HG02759 (cell line): ENCODE data around the gene FHL5.
A peak's percentile ranks its signal among the peaks of the same experiment; 100 is the strongest.
"Not testable (repeated sequence)": the region's sequence is repeated elsewhere in the genome, so short reads cannot be mapped to it uniquely, and the experiment has no call there.

ENCODE experiments used
- ATAC-seq: cut with Tn5 transposase; IDR thresholded peaks from one replicate; pipeline ENCODE4 v1.9.1; 2021; ENCODE audit warnings: mild to moderate bottlenecking, moderate library complexity; ENCODE audit not compliant: unreplicated experiment

FHL5 gene, protein sequence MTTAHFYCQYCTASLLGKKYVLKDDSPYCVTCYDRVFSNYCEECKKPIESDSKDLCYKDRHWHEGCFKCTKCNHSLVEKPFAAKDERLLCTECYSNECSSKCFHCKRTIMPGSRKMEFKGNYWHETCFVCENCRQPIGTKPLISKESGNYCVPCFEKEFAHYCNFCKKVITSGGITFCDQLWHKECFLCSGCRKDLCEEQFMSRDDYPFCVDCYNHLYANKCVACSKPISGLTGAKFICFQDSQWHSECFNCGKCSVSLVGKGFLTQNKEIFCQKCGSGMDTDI

GRCh38 chr6:96562886-96563285 lies at the start of gene FHL5:
Gene FHL5, plus strand, starts transcription at chr6:96563128. Its CDS starts 40,486 bp downstream, at chr6:96603614.
- ATAC-seq, result no peak

GRCh38 chr6:96520171-96521115 lies 42.5 kb upstream of the FHL5 start:
- ATAC-seq, result no peak

GRCh38 chr6:96521306-96521643 lies 41.7 kb upstream of the FHL5 start:
- ATAC-seq, result no peak

DNA sequence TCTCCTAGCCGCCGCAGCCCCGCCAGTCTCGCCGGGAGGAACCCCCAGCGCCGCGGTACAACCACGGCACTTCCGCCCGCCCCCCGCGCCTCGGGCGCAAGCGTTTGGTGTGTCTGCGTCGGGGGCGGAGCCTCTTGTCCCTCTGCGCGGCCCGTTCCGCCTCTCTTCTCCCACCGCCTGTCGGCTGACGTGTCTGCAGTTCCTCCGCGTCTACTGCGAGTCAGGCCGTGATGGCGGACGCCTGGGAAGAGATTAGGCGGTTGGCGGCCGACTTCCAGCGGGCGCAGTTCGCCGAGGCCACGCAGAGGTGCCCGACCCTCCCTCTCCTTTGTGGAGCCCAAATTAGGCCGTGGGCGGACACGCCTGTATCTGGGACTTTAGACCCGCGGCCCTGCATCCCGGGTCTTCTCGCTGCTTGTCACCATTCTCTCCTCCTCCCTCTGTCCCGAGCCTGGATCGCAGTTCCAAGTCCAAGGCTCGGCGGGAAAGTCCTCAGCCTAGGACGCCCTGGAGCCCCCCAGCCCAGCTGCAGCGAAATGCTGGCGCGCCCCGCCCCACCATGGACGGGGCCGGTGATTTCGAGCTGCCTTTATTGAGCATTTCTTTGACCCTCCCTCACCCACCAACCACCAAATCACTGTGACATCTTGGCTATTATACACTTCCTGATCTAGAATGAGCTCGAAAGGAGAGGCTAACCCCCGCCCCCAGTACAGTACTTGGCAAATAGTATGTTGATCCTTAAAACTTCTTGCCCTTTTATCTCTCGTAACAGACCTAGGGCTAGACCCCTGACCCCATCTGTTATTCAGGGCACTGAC lies 41.1 kb upstream of the FHL5 start, which contains the start of gene UFL1:
TSS of gene UFL1 (plus strand) at position 163 of the 821 bp plus-strand sequence. CDS start at position 231, 68 bp downstream.
- ATAC-seq, result peak; percentile 96

- ATAC-seq, result peak; percentile 27
Observed at GRCh38 chr6:96522465-96523009, 40.4 kb upstream of the FHL5 start.

GRCh38 chr6:96528193-96528592 lies 34.7 kb upstream of the FHL5 start:
- no peak for ATAC-seq

- no peak for ATAC-seq
Observed at GRCh38 chr6:96532399-96532798, 30.5 kb upstream of the FHL5 start.

DNA sequence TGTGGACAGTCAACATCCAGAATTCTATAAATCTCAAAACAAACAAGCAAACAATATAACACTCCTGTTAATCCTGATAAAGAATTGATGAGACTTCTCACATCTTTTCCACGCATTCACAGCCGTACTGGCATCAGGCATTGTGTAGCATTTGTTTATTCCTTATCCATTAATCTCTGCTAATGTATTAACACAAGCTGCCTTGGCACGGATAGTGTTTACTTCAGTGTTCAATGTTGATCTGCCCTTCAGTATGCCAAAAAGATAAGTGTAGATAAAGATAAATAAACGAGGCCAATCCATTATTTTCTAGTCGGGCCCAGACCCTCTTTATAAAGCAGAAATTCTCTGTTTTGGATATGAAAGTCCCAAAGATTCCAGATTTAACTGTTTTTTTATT lies 25.2 kb upstream of the FHL5 start:
- ATAC-seq, result no peak

DNA sequence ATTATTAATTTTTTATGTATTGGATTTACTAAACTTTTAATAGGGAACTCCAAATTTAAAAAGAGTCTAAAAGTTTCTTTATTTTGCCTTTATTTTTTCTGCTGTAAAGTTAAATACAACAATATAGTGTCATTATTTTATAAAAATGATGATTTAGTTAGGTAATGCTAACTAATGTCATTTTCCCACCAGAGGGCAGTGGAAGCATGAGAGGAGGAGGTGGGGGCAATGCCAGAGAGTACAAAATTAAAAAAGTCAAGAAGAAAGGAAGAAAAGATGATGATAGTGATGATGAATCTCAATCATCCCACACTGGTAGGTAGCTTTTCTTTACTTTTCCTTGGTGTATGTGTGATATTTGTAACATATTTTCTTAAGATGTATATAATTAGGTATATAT lies 20.2 kb upstream of the FHL5 start:
- peak; percentile 65 for ATAC-seq

DNA sequence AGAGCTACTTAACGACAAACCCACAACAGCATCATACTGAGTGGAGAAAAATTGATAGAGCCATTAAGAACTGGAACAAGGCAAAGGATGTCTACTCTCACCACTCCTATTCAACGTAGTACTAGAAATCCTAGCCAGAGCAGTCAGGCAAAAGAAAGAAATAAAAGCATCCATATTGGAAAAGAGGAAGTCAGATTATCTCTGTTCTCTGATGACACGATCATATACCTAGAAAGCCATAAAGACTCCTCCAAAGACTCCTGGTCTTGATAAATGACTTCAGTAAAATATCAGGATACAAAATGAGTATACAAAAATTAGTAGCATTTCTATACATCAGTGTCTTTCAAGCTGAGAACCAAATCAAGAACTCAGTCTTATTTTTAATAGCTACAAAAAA lies 17.0 kb upstream of the FHL5 start:
- no peak for ATAC-seq

DNA sequence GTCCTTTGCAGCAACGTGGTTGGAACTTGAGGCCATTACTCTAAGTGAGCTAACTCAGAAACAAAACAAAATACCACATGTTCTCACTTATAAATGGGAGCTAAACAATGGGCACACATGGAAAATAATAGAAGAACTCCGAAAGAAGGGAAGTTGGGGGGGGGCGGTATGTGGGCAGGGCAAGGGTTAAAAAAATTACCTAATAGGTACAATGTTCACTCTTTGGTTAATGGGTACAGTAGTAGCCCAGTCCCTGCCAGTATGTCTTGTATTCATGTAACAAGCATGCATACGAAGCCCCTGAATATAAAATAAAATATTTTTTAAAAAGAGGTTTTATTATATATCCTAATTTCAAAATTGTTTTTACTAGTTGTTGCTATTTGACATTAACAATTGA lies 15.3 kb upstream of the FHL5 start:
- no peak for ATAC-seq

GRCh38 chr6:96554558-96554957 lies 8.4 kb upstream of the FHL5 start:
- no peak for ATAC-seq

DNA sequence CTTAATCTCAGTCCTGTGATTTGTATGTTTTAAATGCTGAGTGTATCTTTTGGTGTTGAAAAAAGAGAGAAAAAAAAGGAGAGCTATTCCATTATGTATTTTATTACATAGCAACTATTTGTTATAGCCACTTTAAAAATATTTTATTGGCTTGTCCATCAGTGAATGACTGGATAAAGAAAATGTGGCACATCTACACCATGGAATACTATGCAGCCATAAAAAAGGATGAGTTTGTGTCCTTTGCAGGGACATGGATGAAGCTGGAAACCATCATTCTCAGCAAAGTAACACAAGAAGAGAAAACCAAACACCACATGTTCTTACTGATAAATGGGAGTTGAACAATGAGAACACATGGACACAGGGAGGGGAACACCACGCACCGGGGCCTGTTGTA lies 3.2 kb upstream of the FHL5 start:
- ATAC-seq, result not testable (repeated sequence)

GRCh38 chr6:96563853-96564252 lies 925 bp downstream of the FHL5 start:
- ATAC-seq, result no peak

DNA sequence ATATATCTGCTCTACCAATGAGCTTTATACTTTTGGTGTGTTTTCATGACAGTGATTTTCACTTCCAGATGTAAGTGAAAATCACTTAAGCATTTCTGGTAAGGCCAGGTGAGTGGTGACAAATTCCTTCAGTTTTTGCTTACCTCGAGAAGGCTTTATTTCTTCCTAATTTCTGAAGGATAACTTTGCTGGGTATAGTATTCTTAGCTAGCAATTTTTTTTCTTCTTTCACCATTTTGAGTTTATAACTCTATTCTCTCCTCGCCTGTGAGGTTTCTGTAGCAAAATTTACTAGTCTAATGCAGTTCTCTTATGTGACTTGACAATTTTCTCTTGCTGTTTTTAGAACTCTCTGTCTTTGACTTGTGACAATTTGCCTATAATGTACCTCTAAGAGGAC lies 7.1 kb downstream of the FHL5 start:
- no peak for ATAC-seq

DNA sequence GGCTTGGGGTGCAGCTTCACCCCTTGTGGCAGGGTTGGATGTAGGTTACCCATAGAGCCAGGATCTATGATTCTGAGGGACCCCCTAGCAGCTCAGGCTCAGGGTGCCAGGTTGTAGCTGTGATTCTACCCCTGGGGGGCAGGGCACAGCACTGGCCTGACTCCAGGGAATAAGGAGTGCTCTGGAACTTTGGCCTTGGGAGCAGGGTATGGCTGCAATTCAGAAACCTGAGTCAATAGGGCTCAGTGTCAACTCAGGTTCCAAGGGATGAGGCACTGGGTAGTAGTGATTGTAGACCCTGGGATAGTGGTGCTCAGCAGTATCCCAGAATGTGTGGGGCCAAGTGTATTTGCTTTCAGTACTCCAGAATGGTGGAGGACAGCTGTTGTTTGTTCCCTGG lies 8.6 kb downstream of the FHL5 start:
- ATAC-seq, result no peak

GRCh38 chr6:96575359-96575758 lies 12.4 kb downstream of the FHL5 start:
- no peak for ATAC-seq

DNA sequence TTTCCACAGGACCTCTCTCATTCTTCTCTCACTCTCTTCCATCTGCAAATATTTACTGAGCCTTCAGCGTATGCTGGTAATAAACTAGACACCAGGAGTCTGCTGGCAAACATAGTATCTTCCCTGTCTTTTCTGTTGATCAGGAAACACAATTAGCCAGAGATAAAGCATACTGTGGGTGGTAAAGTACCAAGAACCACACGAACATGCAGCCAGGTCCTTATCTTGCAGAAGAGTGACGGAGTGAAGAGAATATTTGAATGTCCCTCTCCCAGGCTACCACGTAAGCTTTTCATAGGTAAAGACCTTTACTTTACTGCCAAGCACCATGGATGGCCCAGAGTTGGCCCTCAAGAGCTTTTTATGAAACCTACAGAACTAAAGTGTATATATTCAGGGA lies 13.3 kb downstream of the FHL5 start:
- ATAC-seq, result no peak

DNA sequence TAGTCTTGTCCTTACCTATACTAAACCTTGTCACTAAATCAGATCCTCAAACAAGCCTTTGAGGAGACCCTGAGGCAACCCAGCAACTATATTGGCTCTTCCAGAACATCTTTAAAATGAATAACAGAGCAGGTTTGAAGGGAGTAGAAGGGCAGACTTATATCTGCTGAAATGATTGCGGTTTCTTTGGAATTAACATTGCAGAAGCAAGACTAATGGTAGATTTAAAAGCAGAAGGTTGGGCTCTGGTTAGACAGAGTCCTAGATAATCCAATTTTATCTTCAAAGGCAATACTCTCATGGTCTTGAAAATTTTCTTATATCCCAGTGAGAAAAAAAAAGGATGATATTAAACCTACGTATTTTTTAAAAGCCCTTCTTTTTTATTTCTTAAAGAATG lies 19.1 kb downstream of the FHL5 start:
- ATAC-seq, result no peak

- no peak for ATAC-seq
Observed at GRCh38 chr6:96582436-96582835, 19.5 kb downstream of the FHL5 start.

DNA sequence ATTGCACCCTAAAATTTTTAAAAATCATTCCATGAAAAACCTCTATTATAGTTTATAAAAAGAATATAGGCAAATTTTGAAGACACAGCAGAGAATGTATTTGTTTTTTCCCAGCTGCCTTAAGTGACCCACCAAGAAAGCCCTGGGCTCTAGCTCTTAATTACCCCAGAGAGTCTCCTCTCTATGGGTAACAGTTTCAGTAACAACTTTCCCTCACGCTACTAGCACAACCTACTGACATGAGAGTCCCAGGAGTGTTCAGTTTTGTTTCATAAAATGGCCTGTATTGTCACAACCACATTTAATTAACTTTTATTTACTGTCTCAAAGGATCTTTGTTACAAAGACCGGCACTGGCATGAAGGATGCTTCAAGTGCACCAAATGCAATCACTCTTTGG lies 41.5 kb downstream of the FHL5 start:
- ATAC-seq, result no peak
